ENCODE results near the gene CD1D. TPM values are rescaled to one million over a fixed set of nuclear protein-coding genes. Genes with fewer than 3 reads are reported as not detected.

The CD1D gene
- total and polyA plus RNA-seq, 8 donors, result 0.93 to 2.6 (median 1.9) TPM; not detected in 3

DNA sequence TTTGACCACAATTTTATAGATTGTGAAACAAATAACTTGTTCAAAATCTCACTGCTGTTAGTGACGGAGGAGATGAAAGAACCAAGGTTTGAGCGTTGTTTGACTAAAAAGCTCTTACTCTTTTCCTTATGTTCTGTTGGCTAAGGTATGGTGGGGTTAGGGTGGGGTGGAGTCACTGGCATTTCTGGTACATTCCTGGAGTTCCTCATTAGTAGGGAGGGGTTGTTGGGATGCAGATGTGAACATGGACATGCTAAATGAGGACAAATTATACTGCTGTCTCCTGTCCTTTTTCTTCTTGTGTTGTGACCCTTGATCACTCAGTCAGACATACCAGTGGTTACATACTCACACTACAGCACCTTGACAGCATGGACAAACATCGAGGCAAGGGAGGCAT, 26.2 kb upstream of the CD1D start:
- Histone ChIP-seq H3K27ac (no peak overlapping the region), H3K36me3 (no peaks in the 10 kb centered on the region), H3K27me3 (peaks cover 0 to 24% (median 0%) of the 10 kb centered on the region in 3 donors), H3K9me3 (no peaks in the 10 kb centered on the region), H3K4me3 (no peak overlapping the region), H3K4me1 (peaks cover 5 to 9% (median 6%) of the 10 kb centered on the region in 4 donors)
- intact Hi-C loops (cut with DNase I; ENCODE audit: low total_unique reads), result no loop called here
- no peak for TF ChIP-seq EP300 (IDR thresholded peaks at IDR 0.05)
- no peak for TF ChIP-seq POLR2A (IDR thresholded peaks at IDR 0.05)
- no peak for TF ChIP-seq POLR2AphosphoS5 (IDR thresholded peaks at IDR 0.05)
- no peak for TF ChIP-seq CTCF (IDR thresholded peaks at IDR 0.05)
- no peak for DNase-seq
- WGBS, 5 donors, result 53 to 72% (median 64%) methylated on average over 3 of the region's 3 CpGs

DNA sequence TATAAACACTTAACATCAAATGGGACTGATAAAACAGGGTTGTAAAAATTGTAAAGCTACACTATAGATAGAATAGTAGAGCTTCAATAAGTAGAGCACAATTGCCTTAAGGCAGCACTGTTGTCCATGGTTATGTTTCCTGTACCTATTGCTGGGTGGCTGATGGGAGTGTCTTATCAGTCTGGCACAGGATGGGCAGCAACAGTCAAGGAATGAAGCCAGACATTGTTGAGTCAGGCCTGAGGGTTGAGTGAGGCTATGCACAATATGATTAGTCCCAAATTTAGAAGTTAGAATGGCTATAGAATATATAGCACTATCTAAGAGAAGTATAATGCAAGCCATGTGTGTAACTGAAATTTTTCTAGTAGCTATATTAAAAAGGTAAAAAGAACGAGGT, 25.0 kb upstream of the CD1D start:
- H3K27me3 ChIP-seq, result peaks cover 0 to 29% (median 0%) of the 10 kb centered on the region in 3 donors
- H3K4me3 ChIP-seq, result no peak overlapping the region
- 82 to 90% (median 84%) methylated on average over 1 of the region's 1 CpG for WGBS, 5 donors
- no peaks in the 10 kb centered on the region for H3K36me3 ChIP-seq
- DNase-seq, result no peak
- TF ChIP-seq EP300 (IDR thresholded peaks at IDR 0.05) (no peak), CTCF (IDR thresholded peaks at IDR 0.05) (no peak), POLR2AphosphoS5 (IDR thresholded peaks at IDR 0.05) (no peak), POLR2A (IDR thresholded peaks at IDR 0.05) (no peak)
- H3K9me3 ChIP-seq, result no peaks in the 10 kb centered on the region
- H3K4me1 ChIP-seq, result no peaks in the 10 kb centered on the region
- H3K27ac ChIP-seq, result no peak overlapping the region
- intact Hi-C loops (cut with DNase I; ENCODE audit: low total_unique reads), result no loop called here

DNA sequence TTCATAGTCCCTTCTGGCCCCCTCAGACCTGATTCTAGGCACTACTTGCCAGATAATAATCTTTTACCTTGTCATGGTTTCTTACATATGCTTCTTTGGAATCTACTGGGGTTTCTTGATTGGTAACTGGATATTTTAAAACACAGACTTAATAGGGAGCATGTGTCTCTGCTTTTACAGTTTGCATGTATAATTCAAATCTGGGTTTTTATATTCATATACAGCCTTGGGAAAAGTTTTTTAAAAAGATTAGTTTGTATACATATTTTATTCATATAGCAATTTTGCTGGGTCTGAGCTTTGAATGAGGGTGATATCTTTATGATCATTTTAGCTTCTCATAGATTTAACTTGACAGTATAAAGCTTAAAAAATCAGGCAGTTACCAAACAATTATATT, 21.1 kb upstream of the CD1D start:
- Histone ChIP-seq H3K9me3 (no peaks in the 10 kb centered on the region), H3K36me3 (no peaks in the 10 kb centered on the region), H3K4me3 (no peak overlapping the region), H3K4me1 (no peaks in the 10 kb centered on the region), H3K27ac (no peak overlapping the region), H3K27me3 (peaks cover 0 to 40% (median under 1%) of the 10 kb centered on the region in 3 donors)
- TF ChIP-seq CTCF (IDR thresholded peaks at IDR 0.05) (no peak), POLR2AphosphoS5 (IDR thresholded peaks at IDR 0.05) (no peak), POLR2A (IDR thresholded peaks at IDR 0.05) (no peak), EP300 (IDR thresholded peaks at IDR 0.05) (no peak)
- no peak for DNase-seq
- intact Hi-C loops (cut with DNase I; ENCODE audit: low total_unique reads), result no loop called here

DNA sequence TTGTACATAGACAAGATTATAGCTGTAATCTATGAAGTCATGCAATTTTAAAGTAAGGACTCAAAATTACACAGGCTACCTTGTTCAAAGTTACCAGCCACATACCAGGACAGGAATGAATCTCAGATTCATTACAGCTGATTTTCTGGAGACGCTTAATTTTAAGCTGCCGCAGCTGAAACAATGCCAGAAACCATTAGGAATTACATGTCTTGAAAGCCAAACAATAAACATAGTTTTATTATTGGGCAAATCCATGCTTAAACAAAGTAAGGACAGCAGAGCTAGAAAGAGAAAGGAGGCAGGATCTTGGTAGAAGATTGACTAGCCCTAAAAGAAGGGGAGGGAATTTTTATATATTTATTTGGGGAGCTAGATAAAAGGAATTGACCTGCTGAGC, 19.2 kb upstream of the CD1D start:
- intact Hi-C loops (cut with DNase I; ENCODE audit: low total_unique reads), result no loop called here
- Histone ChIP-seq H3K4me3 (no peak overlapping the region), H3K4me1 (no peaks in the 10 kb centered on the region), H3K36me3 (no peaks in the 10 kb centered on the region), H3K27me3 (peaks cover 0 to 38% (median 3%) of the 10 kb centered on the region in 3 donors), H3K9me3 (no peaks in the 10 kb centered on the region), H3K27ac (no peak overlapping the region)
- TF ChIP-seq CTCF (IDR thresholded peaks at IDR 0.05), result no peak
- TF ChIP-seq POLR2AphosphoS5 (IDR thresholded peaks at IDR 0.05), result no peak
- TF ChIP-seq POLR2A (IDR thresholded peaks at IDR 0.05), result no peak
- TF ChIP-seq EP300 (IDR thresholded peaks at IDR 0.05), result no peak
- no peak for DNase-seq
- 53 to 84% (median 62%) methylated on average over 2 of the region's 2 CpGs for WGBS, 5 donors

All from stomach (tissue), 9 donors.